ENCODE data around the gene LGR6.

GRCh38 chr1:202204065-202204464 lies 10.5 kb downstream of the LGR6 start:
- no peak for TF ChIP-seq CTCF (conservative IDR thresholded peaks at IDR 0.05; ENCODE audit: low read depth, low read length)
- TF ChIP-seq EZH2phosphoT487 (IDR thresholded peaks at IDR 0.05; ENCODE audit: borderline replicate concordance, low read length), result no peak

Data from PC-3 (cell line).